CD4-positive, CD25-positive, alpha-beta regulatory T cell (primary cell): ENCODE data around the gene SMIM22. TPM values are rescaled to one million over a fixed set of nuclear protein-coding genes. Genes with fewer than 3 reads are reported as not detected.

ENCODE experiments used
- ATAC-seq, 2 donors: fragments of 150-1000 bp; cut with Tn5 transposase; one replicate each; pipeline ENCODE4 v1.10.0; 2021; ENCODE audit warnings: low read depth in 2 of 2, moderate number of reproducible peaks in 2 of 2, moderate library complexity in 1 of 2
- DNase-seq, 3 donors: peaks; one replicate each; pipeline versions ENCODE4 v3.0.0 to v3.0.0-alpha.2; 2012 to 2022; ENCODE audit warnings: mixed read lengths in 1 of 3
- H3K27ac ChIP-seq: one replicate; pipeline ENCODE4 v1.7.0; 2013; ENCODE audit warnings: mild to moderate bottlenecking, low read length; ENCODE audit not compliant: insufficient read depth, poor library complexity, severe bottlenecking
- H3K27me3 ChIP-seq: one replicate; pipeline ENCODE4 v1.7.0; 2013; ENCODE audit warnings: low read length; ENCODE audit not compliant: control insufficient read depth, insufficient read depth
- H3K36me3 ChIP-seq: one replicate; pipeline ENCODE4 v1.7.0; 2013; ENCODE audit warnings: mild to moderate bottlenecking, low read length, moderate library complexity; ENCODE audit not compliant: control insufficient read depth, insufficient read depth
- H3K4me1 ChIP-seq: 2 replicates; pipeline ENCODE4 v1.7.0; 2013; ENCODE audit warnings: mild to moderate bottlenecking, low read length; ENCODE audit not compliant: insufficient read depth, control insufficient read depth, poor library complexity, severe bottlenecking
- H3K4me3 ChIP-seq: one replicate; pipeline ENCODE4 v1.7.0; 2013; ENCODE audit warnings: low read depth, mild to moderate bottlenecking, low read length, moderate library complexity
- H3K9me3 ChIP-seq, 2 experiments: 1 replicate in 1 of 2; 2 replicates in 1 of 2; pipeline ENCODE4 v1.7.0; 2013; ENCODE audit warnings: low read length in 2 of 2, mild to moderate bottlenecking in 1 of 2, moderate library complexity in 1 of 2; ENCODE audit not compliant: control insufficient read depth in 2 of 2
- H3K27ac Mint-ChIP-seq, 3 donors: one replicate each; pipeline ENCODE4 v1.8.0; 2020 to 2022; ENCODE audit warnings: mild to moderate bottlenecking in 3 of 3, mixed read lengths in 3 of 3, moderate library complexity in 2 of 3
- H3K27me3 Mint-ChIP-seq: one replicate; pipeline ENCODE4 v1.8.0; 2022; ENCODE audit warnings: mild to moderate bottlenecking, mixed read lengths
- H3K36me3 Mint-ChIP-seq: one replicate; pipeline ENCODE4 v1.8.0; 2020; ENCODE audit warnings: mixed read lengths
- H3K4me1 Mint-ChIP-seq, 4 donors: one replicate each; pipeline ENCODE4 v1.8.0; 2020 to 2022; ENCODE audit warnings: mixed read lengths in 4 of 4, mild to moderate bottlenecking in 1 of 4
- H3K4me3 Mint-ChIP-seq, 4 donors: one replicate each; pipeline ENCODE4 v1.8.0; 2020 to 2022; ENCODE audit warnings: mild to moderate bottlenecking in 4 of 4, mixed read lengths in 4 of 4, moderate library complexity in 3 of 4
- H3K9me3 Mint-ChIP-seq, 7 donors: one replicate each; pipeline ENCODE4 v1.8.0; 2020 to 2022; ENCODE audit warnings: mixed read lengths in 7 of 7, mild to moderate bottlenecking in 3 of 7, moderate library complexity in 2 of 7
- polyA plus RNA-seq, 4 donors: library from polyadenylated mRNA; unstranded; fragments of 300-500 nt; fragmentation: Illumina TruSeq; gene quantifications; one replicate each; pipeline ENCODE4 v1.2.3, GENCODE V29; 2021
- total RNA-seq: library from RNA; stranded (reverse); gene quantifications from one replicate; pipeline ENCODE4 v1.2.3, GENCODE V29; 2022

SMIM22 gene
- total and polyA plus RNA-seq, 5 donors from 2014 or later, result not detected

DNA sequence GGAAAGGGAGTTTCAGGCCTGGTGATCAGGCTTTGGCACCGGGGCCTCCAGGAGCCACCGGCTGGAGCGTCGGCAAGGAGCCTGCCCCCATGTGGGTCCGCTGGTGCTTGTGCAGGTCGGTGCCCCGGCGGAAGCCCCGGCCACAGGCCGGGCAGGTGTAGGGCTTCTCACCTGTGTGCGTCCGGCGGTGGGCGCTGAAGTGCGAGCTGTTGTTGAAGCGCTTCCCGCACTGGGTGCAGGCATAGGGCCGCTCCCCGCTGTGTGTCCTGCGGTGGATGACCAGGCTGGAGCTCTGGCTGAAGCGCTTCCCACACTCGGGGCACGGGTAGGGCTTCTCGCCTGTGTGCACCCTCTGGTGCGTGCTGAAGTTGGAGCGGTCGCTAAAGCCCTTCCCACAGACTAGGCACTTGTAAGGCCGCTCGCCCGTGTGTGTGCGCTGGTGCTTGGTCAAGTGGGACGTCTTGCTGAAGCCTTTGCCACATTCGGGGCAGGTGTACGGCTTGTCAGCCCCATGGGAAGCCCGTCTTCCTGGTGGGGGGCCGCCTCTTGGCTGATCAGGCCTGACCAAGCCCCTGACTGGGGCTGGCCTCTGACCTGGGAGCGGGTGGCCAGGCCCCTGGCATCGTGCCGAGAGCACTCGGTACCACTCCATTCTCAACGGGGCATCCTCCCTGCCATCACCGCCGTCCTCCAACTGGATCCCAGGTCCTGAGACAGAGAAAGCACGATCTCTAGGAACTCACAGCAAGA, 42.6 kb upstream of the SMIM22 start:
- Mint-ChIP-seq H3K9me3 (peaks cover 0 to 2% (median 0%) of the 10 kb centered on the region in 7 donors), H3K4me1 (peaks cover 0 to 10% (median 7%) of the 10 kb centered on the region in 4 donors), H3K4me3 (no peak overlapping the region), H3K27me3 (no peaks in the 10 kb centered on the region), H3K36me3 (peaks cover 23% of the 10 kb centered on the region), H3K27ac (no peak overlapping the region)
- Histone ChIP-seq H3K36me3 (peaks cover 39% of the 10 kb centered on the region), H3K27ac (no peak overlapping the region), H3K4me3 (no peak overlapping the region), H3K27me3 (no peaks in the 10 kb centered on the region), H3K9me3 (no peaks in the 10 kb centered on the region), H3K4me1 (no peaks in the 10 kb centered on the region)
- ATAC-seq (no peak), DNase-seq (no peak)

DNA sequence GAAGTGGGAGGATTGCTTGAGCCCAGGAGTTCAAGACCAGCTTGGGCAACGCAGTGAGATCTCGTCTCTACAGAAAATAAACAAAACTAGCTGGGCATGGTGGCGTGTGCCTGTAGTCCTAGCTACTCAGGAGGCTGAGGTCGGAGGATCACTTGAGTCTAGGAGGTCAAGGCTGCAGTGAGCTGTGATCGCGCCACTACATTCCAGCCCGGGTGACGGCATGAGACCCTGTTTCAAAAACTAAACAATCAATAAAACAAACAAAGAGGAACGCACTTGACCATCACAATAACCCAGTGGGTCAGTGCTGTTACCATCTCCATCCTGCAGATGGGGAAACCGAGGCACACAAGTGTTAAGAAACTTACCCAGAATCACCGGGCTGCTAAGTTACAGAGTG, 41.9 kb upstream of the SMIM22 start:
- peaks cover 43% of the 10 kb centered on the region for H3K36me3 ChIP-seq
- no peaks in the 10 kb centered on the region for H3K27me3 ChIP-seq
- no peaks in the 10 kb centered on the region for H3K27me3 Mint-ChIP-seq
- no peak for ATAC-seq
- no peak overlapping the region for H3K4me3 ChIP-seq
- no peak overlapping the region for H3K4me3 Mint-ChIP-seq
- no peak overlapping the region for H3K27ac ChIP-seq
- peaks cover 0 to 2% (median 0%) of the 10 kb centered on the region in 7 donors for H3K9me3 Mint-ChIP-seq
- no peaks in the 10 kb centered on the region for H3K9me3 ChIP-seq
- peaks cover 23% of the 10 kb centered on the region for H3K36me3 Mint-ChIP-seq
- H3K4me1 ChIP-seq, result no peaks in the 10 kb centered on the region
- H3K4me1 Mint-ChIP-seq, result peaks cover 0 to 3% (median 2%) of the 10 kb centered on the region in 4 donors
- DNase-seq, result no peak
- no peak overlapping the region for H3K27ac Mint-ChIP-seq

DNA sequence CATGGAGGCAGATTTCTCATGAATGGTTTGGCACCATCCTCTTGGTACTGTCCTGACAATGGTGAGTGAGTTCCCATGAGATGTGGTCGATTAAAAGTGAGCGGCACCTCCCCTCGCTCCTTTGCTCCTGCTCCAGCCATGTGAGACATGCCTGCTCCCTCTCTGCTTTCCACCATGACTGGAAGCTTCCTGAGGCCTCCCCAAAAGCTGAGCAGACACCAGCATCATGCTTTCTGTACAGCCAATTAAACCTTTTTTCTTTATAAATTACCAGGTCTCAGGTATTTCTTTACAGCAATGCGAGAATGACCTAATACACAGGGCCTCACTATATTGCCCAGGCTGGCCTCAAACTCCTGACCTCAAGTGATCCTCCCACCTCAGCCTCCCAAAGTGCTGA, 40.3 kb upstream of the SMIM22 start:
- H3K4me3 ChIP-seq, result no peak overlapping the region
- H3K36me3 ChIP-seq, result peaks cover 58% of the 10 kb centered on the region
- Mint-ChIP-seq H3K4me1 (peaks cover 0 to 3% (median under 1%) of the 10 kb centered on the region in 4 donors), H3K36me3 (peaks cover 31% of the 10 kb centered on the region), H3K9me3 (peaks cover 0 to 2% (median 0%) of the 10 kb centered on the region in 7 donors), H3K4me3 (no peak overlapping the region), H3K27ac (no peak overlapping the region), H3K27me3 (peaks cover 5% of the 10 kb centered on the region)
- DNase-seq (no peak), ATAC-seq (no peak)
- H3K9me3 ChIP-seq, result no peaks in the 10 kb centered on the region
- no peaks in the 10 kb centered on the region for H3K27me3 ChIP-seq
- H3K27ac ChIP-seq, result no peak overlapping the region
- no peaks in the 10 kb centered on the region for H3K4me1 ChIP-seq

DNA sequence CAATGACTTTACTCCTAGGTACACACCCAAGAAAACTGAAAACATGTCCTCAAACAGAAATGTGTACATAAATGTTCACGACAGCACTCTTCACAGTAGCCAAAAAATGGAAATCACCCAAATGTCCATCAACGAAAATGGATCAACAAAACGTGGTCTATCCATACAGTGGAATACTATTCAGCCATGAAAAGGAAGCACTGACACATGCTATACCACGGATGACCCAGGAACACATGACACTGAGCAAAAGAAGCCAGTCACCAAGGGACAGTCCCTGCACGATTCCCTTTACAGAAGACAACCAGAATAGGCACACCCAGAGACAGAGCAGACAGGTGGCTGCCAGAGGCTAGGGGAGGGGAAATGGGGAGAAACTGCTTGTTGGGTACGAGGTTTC, 39.5 kb upstream of the SMIM22 start:
- no peak overlapping the region for H3K27ac ChIP-seq
- Mint-ChIP-seq H3K27me3 (peaks cover 5% of the 10 kb centered on the region), H3K4me3 (no peak overlapping the region), H3K9me3 (peaks cover 0 to 2% (median 0%) of the 10 kb centered on the region in 7 donors), H3K4me1 (peaks cover 0 to 3% (median 1%) of the 10 kb centered on the region in 4 donors), H3K36me3 (peaks cover 33% of the 10 kb centered on the region), H3K27ac (no peak overlapping the region)
- no peaks in the 10 kb centered on the region for H3K4me1 ChIP-seq
- peaks cover 66% of the 10 kb centered on the region for H3K36me3 ChIP-seq
- H3K9me3 ChIP-seq, result no peaks in the 10 kb centered on the region
- ATAC-seq (no peak), DNase-seq (no peak)
- H3K27me3 ChIP-seq, result no peaks in the 10 kb centered on the region
- no peak overlapping the region for H3K4me3 ChIP-seq

DNA sequence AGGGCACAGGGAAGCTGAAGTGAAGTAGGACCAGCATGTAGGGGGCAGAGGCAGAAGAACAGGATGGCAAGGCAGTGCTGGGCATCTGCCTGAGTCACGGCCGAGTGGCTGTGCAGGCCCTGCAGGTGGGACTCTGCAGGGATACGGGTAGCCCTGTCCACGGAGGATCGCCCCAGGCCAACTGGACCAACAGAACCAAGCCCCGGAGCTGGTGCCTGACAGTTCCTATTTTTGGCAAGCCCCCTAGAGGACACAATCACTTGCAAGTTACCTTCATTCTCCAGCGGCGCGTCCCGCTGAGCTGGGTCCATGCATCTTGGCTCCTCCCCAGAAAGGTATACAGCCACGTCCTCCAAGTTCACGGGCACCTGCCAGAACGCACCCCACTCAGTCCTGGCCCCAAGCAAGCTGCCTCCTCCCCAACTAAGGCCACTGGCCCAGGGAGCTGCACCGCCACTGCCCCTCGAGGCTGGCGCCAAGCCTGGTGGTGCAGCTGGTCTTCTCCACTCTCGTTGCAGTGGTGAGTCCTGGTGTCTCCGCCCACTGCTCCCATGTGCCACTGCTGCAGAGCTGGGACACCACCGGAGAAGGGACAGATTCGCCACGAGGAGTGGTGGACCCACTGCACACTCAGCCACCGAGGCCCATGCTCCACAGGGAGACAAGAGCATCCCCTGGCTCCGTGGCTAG, 34.8 kb upstream of the SMIM22 start:
- DNase-seq (no peak), ATAC-seq (no peak)
- peaks cover 0 to 18% (median 5%) of the 10 kb centered on the region in 4 donors for H3K4me1 Mint-ChIP-seq
- H3K9me3 ChIP-seq, result no peaks in the 10 kb centered on the region
- H3K4me3 Mint-ChIP-seq, result peak overlapping the region in 1 of 4 donors; percentile 32
- peaks cover 5% of the 10 kb centered on the region for H3K27me3 Mint-ChIP-seq
- H3K4me3 ChIP-seq, result no peak overlapping the region
- H3K27me3 ChIP-seq, result no peaks in the 10 kb centered on the region
- no peaks in the 10 kb centered on the region for H3K4me1 ChIP-seq
- H3K36me3 Mint-ChIP-seq, result peaks cover 28% of the 10 kb centered on the region
- no peak overlapping the region for H3K27ac Mint-ChIP-seq
- peaks cover 0 to 2% (median 0%) of the 10 kb centered on the region in 7 donors for H3K9me3 Mint-ChIP-seq
- peaks cover 57% of the 10 kb centered on the region for H3K36me3 ChIP-seq
- no peak overlapping the region for H3K27ac ChIP-seq

GRCh38 chr16:4762205-4762604, 33.0 kb upstream of the SMIM22 start:
- H3K36me3 Mint-ChIP-seq, result peaks cover 16% of the 10 kb centered on the region
- peaks cover 47% of the 10 kb centered on the region for H3K36me3 ChIP-seq
- H3K27ac ChIP-seq, result no peak overlapping the region
- H3K9me3 Mint-ChIP-seq, result peaks cover 0 to 2% (median 0%) of the 10 kb centered on the region in 7 donors
- peak overlapping the region in 1 of 4 donors; percentile 41 for H3K4me3 Mint-ChIP-seq
- no peak for DNase-seq
- ATAC-seq, result no peak
- peaks cover 12% of the 10 kb centered on the region for H3K4me1 ChIP-seq
- H3K27ac Mint-ChIP-seq, result no peak overlapping the region
- no peaks in the 10 kb centered on the region for H3K27me3 ChIP-seq
- H3K9me3 ChIP-seq, result no peaks in the 10 kb centered on the region
- H3K4me1 Mint-ChIP-seq, result peaks cover 0 to 29% (median 13%) of the 10 kb centered on the region in 4 donors
- H3K4me3 ChIP-seq, result no peak overlapping the region
- peaks cover 5% of the 10 kb centered on the region for H3K27me3 Mint-ChIP-seq

DNA sequence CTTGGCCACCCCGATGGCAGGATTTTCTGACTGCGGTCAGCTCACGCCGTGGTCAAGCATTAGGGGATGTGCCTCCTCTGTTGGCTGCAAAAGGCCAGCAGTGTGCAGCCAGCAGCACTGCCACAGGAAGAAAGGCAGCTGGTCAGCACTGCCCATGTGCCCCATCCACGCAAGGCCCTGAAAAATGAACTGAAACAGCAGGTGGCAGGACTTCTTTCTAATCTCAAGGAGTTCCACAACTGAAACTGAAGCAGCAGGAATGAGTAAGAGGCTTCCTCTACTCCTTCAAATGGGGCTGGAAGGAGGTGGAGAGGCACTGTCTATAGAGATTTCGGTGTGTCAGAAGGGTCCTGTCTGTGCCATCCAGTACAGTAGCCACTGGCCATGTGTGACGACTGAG, 31.4 kb upstream of the SMIM22 start:
- peak overlapping the region in 2 of 4 donors; percentile 41 to 80 for H3K4me3 Mint-ChIP-seq
- H3K27ac ChIP-seq, result no peak overlapping the region
- peaks cover 0 to 2% (median 0%) of the 10 kb centered on the region in 7 donors for H3K9me3 Mint-ChIP-seq
- H3K36me3 Mint-ChIP-seq, result peaks cover 11% of the 10 kb centered on the region
- peaks cover 27% of the 10 kb centered on the region for H3K4me1 ChIP-seq
- H3K27me3 Mint-ChIP-seq, result peaks cover 1% of the 10 kb centered on the region
- H3K27ac Mint-ChIP-seq, result no peak overlapping the region
- H3K4me3 ChIP-seq, result no peak overlapping the region
- H3K36me3 ChIP-seq, result peaks cover 38% of the 10 kb centered on the region
- H3K4me1 Mint-ChIP-seq, result peaks cover 7 to 42% (median 22%) of the 10 kb centered on the region in 4 donors
- no peak for ATAC-seq
- no peaks in the 10 kb centered on the region for H3K9me3 ChIP-seq
- DNase-seq, result no peak
- no peaks in the 10 kb centered on the region for H3K27me3 ChIP-seq
